ENCODE measurements around the gene FRYL. TPM values are rescaled to one million over a fixed set of nuclear protein-coding genes. Genes with fewer than 3 reads are reported as not detected.

The FRYL gene
- polyA plus RNA-seq, 3 donors, result 10.8 to 15.8 (median 14.4) TPM

- peaks cover 5 to 12% (median 8%) of the 10 kb centered on the region in 7 donors for H3K9me3 Mint-ChIP-seq
- Histone ChIP-seq H2AFZ (ENCODE audit: insufficient read depth, low read depth, low read length, poor library complexity, severe bottlenecking) (no peak overlapping the region), H4K20me1 (ENCODE audit: insufficient read depth, low read length) (peaks cover 13% of the 10 kb centered on the region), H3K4me2 (replicated peaks; ENCODE audit: extremely low read depth, low read length, poor library complexity, severe bottlenecking) (no peak overlapping the region), H3K36me3 (replicated peaks in 1 of 2; ENCODE audit: control insufficient read depth in 1 of 2, insufficient read depth in 2 of 2, low read length in 2 of 2) (no peaks in the 10 kb centered on the region), H3K4me3 (replicated peaks in 1 of 3; ENCODE audit: low read depth in 2 of 3, low read length in 3 of 3) (no peak overlapping the region), H3K9ac (ENCODE audit: insufficient read depth, low read length, poor library complexity, severe bottlenecking) (no peak overlapping the region), H3K9me3 (replicated peaks in 1 of 2; ENCODE audit: control insufficient read depth in 1 of 2, insufficient read depth in 1 of 2, low read length in 2 of 2) (peaks cover 0 to 6% of the 10 kb centered on the region in 2 donors), H3K79me2 (ENCODE audit: insufficient read depth, low read length) (peaks cover 25% of the 10 kb centered on the region), H3K4me1 (ENCODE audit: control insufficient read depth in 1 of 2, insufficient read depth in 2 of 2, low read length in 2 of 2) (no peaks in the 10 kb centered on the region), H3K27me3 (ENCODE audit: control insufficient read depth in 2 of 2, insufficient read depth in 2 of 2, low read length in 2 of 2) (no peaks in the 10 kb centered on the region), H3K27ac (ENCODE audit: low read depth in 1 of 2, low read length in 2 of 2) (no peak overlapping the region)
- no peaks in the 10 kb centered on the region for H3K27me3 Mint-ChIP-seq (ENCODE audit: low read depth in 3 of 3)
- WGBS (ENCODE audit: insufficient coverage), result 89% methylated on average over 1 of the region's 3 CpGs
- no peak for TF ChIP-seq CTCF (IDR thresholded peaks at IDR 0.05)
- H3K27ac Mint-ChIP-seq, result no peak overlapping the region
- H3K36me3 Mint-ChIP-seq, result peaks cover 14 to 27% of the 10 kb centered on the region in 2 donors
- intact Hi-C loops (cut with micrococcal nuclease), result no loop called here
- DNase-seq, result no peak
- H3K4me3 Mint-ChIP-seq, result no peak overlapping the region
- H3K4me1 Mint-ChIP-seq, result peaks cover 6% of the 10 kb centered on the region
These were observed 106.5 kb downstream of the FRYL start for GRCh38 chr4:48673537-48673936.

GRCh38 chr4:48670587-48670986 lies 109.5 kb downstream of the FRYL start:
- Mint-ChIP-seq H3K9me3 (peaks cover 0 to 5% (median 3%) of the 10 kb centered on the region in 7 donors), H3K27ac (no peak overlapping the region), H3K4me1 (peaks cover 9% of the 10 kb centered on the region), H3K27me3 (ENCODE audit: low read depth in 3 of 3) (no peaks in the 10 kb centered on the region), H3K4me3 (no peak overlapping the region), H3K36me3 (peaks cover 9 to 10% of the 10 kb centered on the region in 2 donors)
- H4K20me1 ChIP-seq (ENCODE audit: insufficient read depth, low read length), result peaks cover 20% of the 10 kb centered on the region
- WGBS (ENCODE audit: insufficient coverage), result no CpG with 5 or more reads among the region's 1 CpG
- no peak for DNase-seq
- peaks cover 29% of the 10 kb centered on the region for H3K79me2 ChIP-seq (ENCODE audit: insufficient read depth, low read length)
- no peak for TF ChIP-seq CTCF (IDR thresholded peaks at IDR 0.05)
- intact Hi-C loops (cut with micrococcal nuclease), result no loop called here
- peaks cover 0 to 3% of the 10 kb centered on the region in 2 donors for H3K9me3 ChIP-seq (replicated peaks in 1 of 2; ENCODE audit: control insufficient read depth in 1 of 2, insufficient read depth in 1 of 2, low read length in 2 of 2)
- H3K4me3 ChIP-seq (replicated peaks in 1 of 3; ENCODE audit: low read depth in 2 of 3, low read length in 3 of 3), result no peak overlapping the region
- no peaks in the 10 kb centered on the region for H3K4me1 ChIP-seq (ENCODE audit: control insufficient read depth in 1 of 2, insufficient read depth in 2 of 2, low read length in 2 of 2)
- H3K27me3 ChIP-seq (ENCODE audit: control insufficient read depth in 2 of 2, insufficient read depth in 2 of 2, low read length in 2 of 2), result no peaks in the 10 kb centered on the region
- no peak overlapping the region for H3K9ac ChIP-seq (ENCODE audit: insufficient read depth, low read length, poor library complexity, severe bottlenecking)
- no peak overlapping the region for H3K4me2 ChIP-seq (replicated peaks; ENCODE audit: extremely low read depth, low read length, poor library complexity, severe bottlenecking)
- no peaks in the 10 kb centered on the region for H3K36me3 ChIP-seq (replicated peaks in 1 of 2; ENCODE audit: control insufficient read depth in 1 of 2, insufficient read depth in 2 of 2, low read length in 2 of 2)
- no peak overlapping the region for H2AFZ ChIP-seq (ENCODE audit: insufficient read depth, low read depth, low read length, poor library complexity, severe bottlenecking)
- H3K27ac ChIP-seq (ENCODE audit: low read depth in 1 of 2, low read length in 2 of 2), result no peak overlapping the region

All from CD14-positive monocyte (primary cell).